Measurements from ENCODE around the gene PGGHG.

The PGGHG gene

DNA sequence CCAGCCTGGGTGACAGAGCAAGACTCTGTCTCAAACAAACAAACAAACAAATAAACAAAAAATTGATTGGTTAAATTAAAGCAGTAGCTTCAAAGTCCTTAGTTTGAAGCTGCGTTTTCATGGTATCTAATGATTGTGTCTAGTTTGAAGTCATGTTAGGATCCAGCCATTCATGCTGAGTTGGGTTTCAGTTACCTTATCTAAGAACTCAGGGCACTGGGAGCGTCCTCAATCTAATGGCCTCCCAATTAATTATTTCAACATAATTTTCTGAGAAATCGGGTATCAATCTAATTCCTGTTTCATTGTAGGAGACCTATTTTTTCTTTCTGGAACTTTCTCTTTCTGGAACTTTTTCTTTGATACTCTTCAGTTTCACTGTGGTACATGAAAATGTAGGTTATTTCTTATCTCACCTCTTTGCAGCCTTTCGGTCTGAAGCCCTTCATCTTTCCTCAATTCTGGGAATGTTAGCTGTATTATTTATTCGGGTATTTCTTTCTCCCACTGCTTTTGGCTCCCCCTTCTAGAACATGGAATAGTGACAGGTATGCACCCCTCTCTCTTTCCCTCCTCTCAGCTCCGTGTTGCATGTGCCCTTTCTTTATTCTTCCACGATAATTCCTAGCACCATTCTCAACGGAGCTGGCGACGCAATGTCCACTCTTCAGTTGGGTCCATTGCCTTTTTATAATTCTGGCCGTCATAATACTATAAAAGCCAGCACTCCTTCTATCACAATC is 56.1 kb downstream of the PGGHG start:
- DNase-seq (no peak), ATAC-seq (ENCODE audit: insufficient read depth, low read depth) (no peak)
- no peaks in the 10 kb centered on the region for H3K4me1 ChIP-seq (ENCODE audit: insufficient read depth, low read length)
- H3K4me3 ChIP-seq (ENCODE audit: low read depth in 1 of 2, low read length in 2 of 2): no peak overlapping the region
- H3K4me2 ChIP-seq (ENCODE audit: insufficient read depth, low read length): no peak overlapping the region
- H3K36me3 ChIP-seq (ENCODE audit: insufficient read depth, low read length): no peaks in the 10 kb centered on the region
- H2AFZ ChIP-seq (ENCODE audit: low read depth, low read length): no peak overlapping the region
- no peaks in the 10 kb centered on the region for H3K27me3 ChIP-seq (ENCODE audit: insufficient read depth, low read length, poor library complexity)
- no peak for TF ChIP-seq EZH2 (IDR thresholded peaks at IDR 0.05; ENCODE audit: borderline replicate concordance, low read depth, low read length, severe bottlenecking)
- TF ChIP-seq, protein P1, sequence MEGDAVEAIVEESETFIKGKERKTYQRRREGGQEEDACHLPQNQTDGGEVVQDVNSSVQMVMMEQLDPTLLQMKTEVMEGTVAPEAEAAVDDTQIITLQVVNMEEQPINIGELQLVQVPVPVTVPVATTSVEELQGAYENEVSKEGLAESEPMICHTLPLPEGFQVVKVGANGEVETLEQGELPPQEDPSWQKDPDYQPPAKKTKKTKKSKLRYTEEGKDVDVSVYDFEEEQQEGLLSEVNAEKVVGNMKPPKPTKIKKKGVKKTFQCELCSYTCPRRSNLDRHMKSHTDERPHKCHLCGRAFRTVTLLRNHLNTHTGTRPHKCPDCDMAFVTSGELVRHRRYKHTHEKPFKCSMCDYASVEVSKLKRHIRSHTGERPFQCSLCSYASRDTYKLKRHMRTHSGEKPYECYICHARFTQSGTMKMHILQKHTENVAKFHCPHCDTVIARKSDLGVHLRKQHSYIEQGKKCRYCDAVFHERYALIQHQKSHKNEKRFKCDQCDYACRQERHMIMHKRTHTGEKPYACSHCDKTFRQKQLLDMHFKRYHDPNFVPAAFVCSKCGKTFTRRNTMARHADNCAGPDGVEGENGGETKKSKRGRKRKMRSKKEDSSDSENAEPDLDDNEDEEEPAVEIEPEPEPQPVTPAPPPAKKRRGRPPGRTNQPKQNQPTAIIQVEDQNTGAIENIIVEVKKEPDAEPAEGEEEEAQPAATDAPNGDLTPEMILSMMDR (IDR thresholded peaks at IDR 0.05; ENCODE audit: borderline replicate concordance, extremely low read depth, low read length, poor library complexity, severe bottlenecking): no peak
- H3K9ac ChIP-seq (ENCODE audit: low read depth, low read length): no peak overlapping the region
- H3K27ac ChIP-seq (ENCODE audit: low read length): no peak overlapping the region
- no peaks in the 10 kb centered on the region for H3K79me2 ChIP-seq (ENCODE audit: insufficient read depth, low read length)
- no peaks in the 10 kb centered on the region for H3K9me3 ChIP-seq (ENCODE audit: insufficient read depth, low read length, severe bottlenecking)
- no peaks in the 10 kb centered on the region for H4K20me1 ChIP-seq (ENCODE audit: insufficient read depth, low read length)
